Stimulated activated CD8-positive, alpha-beta memory T cell treated with anti-CD3 and anti-CD28 coated beads, Interleukin-4, amount 100 ng/mL, for 4 hours (primary cell): Measurements from ENCODE around the gene CPNE8.

Source experiments
- DNase-seq, 2 donors: peaks; one replicate each; pipeline ENCODE4 v3.0.0-alpha.2; 2020; ENCODE audit warnings: low read depth in 2 of 2, low spot score in 1 of 2

The CPNE8 gene

GRCh38 chr12:38838056-38838850 lies 67.1 kb downstream of the CPNE8 start:
- no peak for DNase-seq

- no peak for DNase-seq
Measured at GRCh38 chr12:38831715-38832114, 73.7 kb downstream of the CPNE8 start.

- DNase-seq, result no peak
Measured at GRCh38 chr12:38825006-38825405, 80.4 kb downstream of the CPNE8 start.

- no peak for DNase-seq
Measured at GRCh38 chr12:38823738-38824137, 81.7 kb downstream of the CPNE8 start.

GRCh38 chr12:38823314-38823713 lies 82.1 kb downstream of the CPNE8 start:
- no peak for DNase-seq

DNA sequence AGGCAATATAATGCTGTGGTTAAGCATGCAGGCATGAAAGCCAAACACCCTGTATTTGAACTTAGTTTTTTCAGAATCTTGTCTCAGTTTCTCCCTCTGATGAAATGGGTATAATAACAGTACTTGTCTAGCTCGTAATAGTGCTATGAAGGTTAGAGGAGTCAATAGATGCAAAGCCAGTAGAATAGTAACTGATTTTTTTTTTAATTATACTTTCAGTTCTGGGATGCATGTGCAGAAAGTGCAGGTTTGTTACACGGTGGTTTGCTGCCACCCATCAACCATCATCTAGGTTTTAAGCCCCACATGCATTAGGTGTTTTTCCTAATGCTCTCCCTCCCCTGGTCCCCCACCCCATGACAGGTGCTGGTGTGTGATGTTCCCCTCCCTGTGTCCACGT lies 87.4 kb downstream of the CPNE8 start:
- DNase-seq, result no peak

DNA sequence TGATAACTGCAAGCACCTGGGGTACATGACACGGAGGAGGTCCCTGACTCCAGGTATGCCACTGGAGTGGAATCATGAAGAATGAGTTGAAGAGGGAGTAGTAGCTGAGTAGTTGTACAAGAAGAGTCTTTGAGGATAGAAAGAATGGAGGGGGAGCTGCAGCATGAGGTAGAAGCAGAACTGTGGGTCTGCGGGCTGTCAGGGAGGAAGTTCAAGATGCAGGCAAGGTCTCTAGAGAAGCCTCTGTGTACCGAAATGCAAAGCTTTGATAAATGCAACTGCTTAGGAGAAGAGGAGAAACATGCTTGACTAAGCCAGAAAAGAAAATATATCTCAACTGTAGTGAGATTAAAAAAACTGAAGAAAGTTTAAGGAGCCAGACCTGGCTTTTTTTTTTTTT lies 91.5 kb downstream of the CPNE8 start:
- DNase-seq, result no peak

DNA sequence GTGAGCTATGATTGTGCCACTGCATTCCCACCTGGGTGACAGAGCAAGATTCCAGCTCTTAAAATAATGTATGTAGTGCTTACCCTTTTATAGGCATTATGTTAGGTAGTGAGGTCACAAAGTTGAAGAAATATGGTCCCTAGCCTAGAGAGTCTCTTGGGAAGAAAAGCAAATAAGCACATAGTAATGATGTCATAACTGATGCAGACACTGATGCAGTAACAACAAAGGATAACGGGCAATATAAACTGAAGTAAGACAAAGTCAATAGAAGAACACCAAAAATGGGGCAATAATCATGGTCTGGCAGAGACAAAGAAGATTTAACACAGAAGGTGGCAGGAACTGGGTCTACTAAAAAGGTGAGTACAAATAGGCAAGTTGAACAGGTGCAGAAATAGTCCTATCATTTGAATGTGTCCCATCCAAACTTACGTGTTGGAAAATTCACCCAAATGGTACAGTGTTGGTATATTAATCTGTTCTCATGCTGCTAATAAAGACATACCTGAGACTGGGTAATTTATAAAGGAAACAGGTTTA lies 93.5 kb downstream of the CPNE8 start:
- no peak for DNase-seq

- no peak for DNase-seq
Measured at GRCh38 chr12:38809832-38810231, 95.6 kb downstream of the CPNE8 start.

DNA sequence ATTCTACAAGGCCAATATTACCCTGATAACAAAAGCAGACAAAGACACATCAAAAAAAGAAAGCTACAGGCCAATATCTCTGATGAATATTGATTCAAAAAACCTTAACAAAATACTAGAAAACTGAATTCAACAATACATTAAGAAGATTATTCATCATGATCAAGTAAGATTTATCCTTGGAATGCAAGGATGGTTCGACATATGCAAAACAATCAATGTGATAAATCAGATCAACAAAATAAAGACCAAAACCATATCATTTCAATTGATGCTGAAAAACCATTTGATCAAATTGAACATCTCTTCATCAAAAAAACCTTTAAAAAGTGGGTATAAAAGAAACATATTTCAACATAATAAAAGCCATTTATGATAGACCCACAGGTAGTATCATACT lies 117.3 kb downstream of the CPNE8 start:
- no peak for DNase-seq

DNA sequence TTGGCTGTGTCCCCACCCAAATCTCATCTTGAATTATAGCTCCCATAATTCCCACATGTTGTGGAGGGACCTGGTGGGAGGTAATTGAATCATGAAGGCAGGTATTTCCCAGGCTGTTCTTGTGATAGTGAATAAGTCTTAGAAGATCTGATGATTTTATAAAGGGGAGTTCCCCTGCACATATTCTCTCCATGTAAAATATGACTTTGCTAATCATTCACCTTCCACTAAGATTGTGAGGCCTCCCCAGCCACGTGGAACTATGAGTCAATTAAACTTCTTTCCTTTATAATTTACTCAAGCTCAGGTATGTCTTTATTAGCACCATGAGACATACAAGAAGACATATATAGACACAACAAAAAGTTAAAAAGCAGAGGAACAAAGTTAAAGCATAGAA lies 120.0 kb downstream of the CPNE8 start:
- DNase-seq, result no peak

GRCh38 chr12:38783304-38783703 lies 122.1 kb downstream of the CPNE8 start:
- no peak for DNase-seq

DNA sequence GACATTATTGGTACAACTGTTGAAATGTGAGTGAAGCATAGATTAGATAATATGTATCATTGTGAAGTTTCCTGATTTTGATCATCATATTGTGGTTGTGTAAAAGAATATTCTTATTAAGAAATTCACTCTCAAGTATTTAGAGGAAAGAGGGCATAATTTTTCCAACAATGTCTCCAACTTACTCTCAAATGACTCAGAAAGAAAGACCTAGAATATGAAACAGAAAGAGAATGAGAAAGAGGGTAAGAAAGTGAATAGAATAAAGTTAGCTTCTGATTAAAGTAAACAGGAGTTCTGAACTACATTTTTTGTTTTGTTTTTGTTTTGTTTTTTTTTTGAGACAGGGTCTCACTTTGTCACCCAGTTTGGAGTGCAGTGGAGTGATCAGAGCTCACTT lies 123.0 kb downstream of the CPNE8 start:
- DNase-seq, result no peak

DNA sequence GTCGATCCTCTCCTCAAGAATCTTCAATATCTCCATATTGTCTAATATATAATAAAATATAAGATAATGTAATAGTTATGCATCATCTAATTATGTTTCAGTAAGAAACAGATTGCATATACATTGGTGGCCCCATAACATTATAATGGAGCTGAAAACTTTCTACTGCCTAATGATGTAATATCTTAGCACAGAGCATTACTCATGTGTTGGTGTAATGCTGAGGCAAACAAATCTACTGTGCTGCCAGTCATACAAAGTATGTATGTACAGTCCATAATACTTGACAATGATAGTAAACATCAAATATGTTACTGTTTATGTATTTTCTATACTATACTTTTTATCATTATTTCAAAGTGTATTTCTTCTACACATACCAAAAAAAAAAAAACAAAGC lies 128.7 kb downstream of the CPNE8 start:
- DNase-seq, result no peak

DNA sequence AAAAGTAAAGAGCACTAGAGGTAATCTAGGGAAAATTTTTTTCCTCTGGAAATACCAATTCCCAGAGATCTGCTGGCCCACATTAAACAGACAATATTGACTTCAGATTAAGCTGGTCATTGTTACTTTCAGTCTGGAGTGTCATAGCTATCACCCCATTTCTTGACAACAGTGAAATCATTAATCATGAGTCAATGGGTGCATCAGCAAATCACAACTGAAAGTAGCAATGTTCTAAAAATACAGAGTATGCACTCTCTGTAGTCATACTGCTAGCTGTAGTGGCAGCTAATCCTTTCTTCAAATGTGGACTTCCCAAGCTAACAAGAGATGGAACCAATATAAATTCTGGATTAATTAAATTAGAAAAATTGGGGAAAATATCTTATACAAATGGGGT lies 129.9 kb downstream of the CPNE8 start:
- DNase-seq, result no peak

DNA sequence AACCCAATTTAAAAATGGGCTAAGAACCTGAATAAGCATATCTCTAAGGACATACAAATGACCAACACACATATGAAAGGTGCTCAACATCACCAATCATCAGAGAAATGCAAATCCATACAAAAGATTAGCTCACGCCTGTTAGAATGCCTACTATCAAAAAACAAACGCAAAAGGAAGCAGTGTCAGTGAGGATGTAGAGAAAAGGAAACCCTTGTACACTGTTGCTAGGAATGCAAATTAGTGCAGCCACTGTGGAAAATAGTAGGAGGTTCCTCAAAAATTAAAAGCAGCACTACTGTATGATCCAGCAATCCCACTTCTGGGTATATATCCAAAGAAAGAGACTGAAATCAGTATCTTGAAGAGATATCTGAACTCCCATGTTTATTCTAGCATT lies 133.0 kb downstream of the CPNE8 start:
- no peak for DNase-seq

DNA sequence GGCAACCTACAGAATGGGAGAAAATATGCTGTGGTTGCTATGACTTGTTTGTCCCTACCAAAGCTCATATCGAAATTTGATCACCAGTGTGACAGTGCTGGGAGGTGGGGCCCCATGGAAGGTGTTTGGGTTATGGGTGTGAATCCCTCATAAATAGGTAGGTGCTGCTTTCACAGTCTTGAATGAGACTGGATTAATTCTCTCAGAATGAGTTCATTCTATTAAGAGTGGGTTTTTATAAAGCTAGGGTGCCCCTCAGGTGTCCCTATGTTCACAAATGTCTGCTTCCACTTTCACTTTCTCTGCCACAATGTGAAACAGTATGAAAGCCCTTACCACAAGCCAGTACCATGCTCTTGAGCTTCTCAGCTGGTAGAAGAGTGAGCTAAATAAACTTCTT lies 133.5 kb downstream of the CPNE8 start:
- no peak for DNase-seq

DNA sequence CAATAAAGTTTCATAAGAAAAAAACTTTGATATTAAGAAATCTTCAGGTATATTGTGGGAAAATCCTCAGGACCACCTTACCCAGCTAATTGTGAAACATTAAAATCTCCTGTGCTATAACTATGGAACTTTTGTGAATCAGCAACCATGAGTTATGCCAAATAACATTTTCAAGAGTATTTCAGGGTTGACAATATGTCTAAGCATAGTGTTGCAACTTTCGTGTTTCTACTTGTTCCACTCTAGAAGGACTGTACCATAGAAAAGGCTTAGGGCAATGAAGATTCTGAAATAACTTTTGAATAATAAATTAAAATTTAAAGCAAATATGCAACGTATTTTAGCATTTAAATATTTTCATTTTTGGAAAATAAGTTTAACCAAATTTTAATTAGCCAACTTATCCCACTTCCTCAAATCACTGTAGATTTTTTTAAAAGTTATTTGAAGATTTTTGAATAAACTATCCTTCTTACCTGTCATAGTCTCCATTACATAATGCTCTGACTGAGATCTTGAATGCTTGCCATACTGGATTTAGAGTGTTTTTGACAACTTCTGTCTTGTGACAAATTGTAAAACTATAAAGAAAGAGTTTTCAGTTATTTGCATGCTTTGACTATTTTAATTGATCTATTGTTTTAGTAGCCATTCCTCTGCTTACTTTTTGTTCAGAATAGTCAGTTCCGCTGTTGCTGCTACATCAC lies 143.6 kb downstream of the CPNE8 start:
- DNase-seq, result no peak

GRCh38 chr12:38761111-38761510 lies 144.3 kb downstream of the CPNE8 start:
- no peak for DNase-seq

- DNase-seq, result no peak
Measured at GRCh38 chr12:38759621-38760020, 145.8 kb downstream of the CPNE8 start.

- no peak for DNase-seq
Measured at GRCh38 chr12:38746744-38747143, 158.6 kb downstream of the CPNE8 start.

GRCh38 chr12:38745601-38746000 lies 159.8 kb downstream of the CPNE8 start:
- DNase-seq, result no peak

GRCh38 chr12:38744041-38744440 lies 161.3 kb downstream of the CPNE8 start:
- DNase-seq, result no peak
